Renal cortex interstitium (tissue), 11 donors: ENCODE data around the gene PPP2R2C. TPM values are rescaled to one million over a fixed set of nuclear protein-coding genes. Genes with fewer than 3 reads are reported as not detected.

ENCODE experiments used
- DNase-seq, 11 donors: peaks; one replicate each; pipeline ENCODE4 v3.0.0-alpha.2; 2013; ENCODE audit warnings: low read depth in 9 of 11, low spot score in 4 of 11; ENCODE audit errors: extremely low read depth in 1 of 11
- polyA plus RNA-seq, 3 donors: library from polyadenylated mRNA; unstranded; fragments of 120-200 nt; gene quantifications; one replicate each; pipeline ENCODE4 v1.2.1, GENCODE V29; 2013; ENCODE audit not compliant: insufficient read length in 3 of 3

PPP2R2C gene
- polyA plus RNA-seq, 3 donors, result 0.17 to 0.65 (median 0.35) TPM

GRCh38 chr4:6291784-6292297, 180.6 kb downstream of the PPP2R2C start:
- DNase-seq, result no peak

- DNase-seq, result no peak
These were observed 181.5 kb downstream of the PPP2R2C start for GRCh38 chr4:6290769-6291547.

GRCh38 chr4:6290256-6290655, 182.2 kb downstream of the PPP2R2C start:
- DNase-seq, result no peak

GRCh38 chr4:6288871-6289270, 183.5 kb downstream of the PPP2R2C start:
- DNase-seq, result no peak

- DNase-seq, result no peak
These were observed 184.1 kb downstream of the PPP2R2C start for GRCh38 chr4:6288342-6288741.

- DNase-seq, result no peak
These were observed 185.2 kb downstream of the PPP2R2C start for GRCh38 chr4:6287017-6287788.

GRCh38 chr4:6283282-6283681, 189.1 kb downstream of the PPP2R2C start:
- no peak for DNase-seq

- no peak for DNase-seq
These were observed 190.1 kb downstream of the PPP2R2C start for GRCh38 chr4:6282314-6282771.

- DNase-seq, result no peak
These were observed 190.7 kb downstream of the PPP2R2C start for GRCh38 chr4:6281436-6282313.

- no peak for DNase-seq
These were observed 191.9 kb downstream of the PPP2R2C start for GRCh38 chr4:6280365-6280996.

- no peak for DNase-seq
These were observed 192.7 kb downstream of the PPP2R2C start for GRCh38 chr4:6279582-6280289.

- DNase-seq, result no peak
These were observed 193.6 kb downstream of the PPP2R2C start for GRCh38 chr4:6278801-6279197.

GRCh38 chr4:6277935-6278800, 194.2 kb downstream of the PPP2R2C start:
- DNase-seq, result no peak

- no peak for DNase-seq
These were observed 195.1 kb downstream of the PPP2R2C start for GRCh38 chr4:6277139-6277802.

- DNase-seq, result no peak
These were observed 196.3 kb downstream of the PPP2R2C start for GRCh38 chr4:6275898-6276806.

- no peak for DNase-seq
These were observed 197.1 kb downstream of the PPP2R2C start for GRCh38 chr4:6275351-6275750.
